GM13976 (cell line): ENCODE measurements around the gene CRAMP1.

Experiments
- DNase-seq: peaks from one replicate; pipeline ENCODE4 v3.0.0; 2012; ENCODE audit warnings: low spot score
- CTCF ChIP-seq: IDR thresholded peaks from 2 replicates; pipeline ENCODE4 v1.5.1; 2012; ENCODE audit warnings: borderline replicate concordance, mild to moderate bottlenecking; ENCODE audit not compliant: insufficient read depth; ENCODE audit errors: extremely low read depth, missing control alignments, control extremely low read depth
- in situ Hi-C: fragments of 300-500 bp; cut with MboI; formaldehyde crosslinking; loops from one replicate; pipeline ENCODE4 v1.12.0; 2022; ENCODE audit warnings: low sequenced_read_pairs, mixed read lengths, inconsistent platforms; ENCODE audit not compliant: unreplicated experiment

The CRAMP1 gene

GRCh38 chr16:1674306-1674705, 62.1 kb downstream of the CRAMP1 start:
- in situ Hi-C loops: no loop called here
- no peak for TF ChIP-seq CTCF
- no peak for DNase-seq

DNA sequence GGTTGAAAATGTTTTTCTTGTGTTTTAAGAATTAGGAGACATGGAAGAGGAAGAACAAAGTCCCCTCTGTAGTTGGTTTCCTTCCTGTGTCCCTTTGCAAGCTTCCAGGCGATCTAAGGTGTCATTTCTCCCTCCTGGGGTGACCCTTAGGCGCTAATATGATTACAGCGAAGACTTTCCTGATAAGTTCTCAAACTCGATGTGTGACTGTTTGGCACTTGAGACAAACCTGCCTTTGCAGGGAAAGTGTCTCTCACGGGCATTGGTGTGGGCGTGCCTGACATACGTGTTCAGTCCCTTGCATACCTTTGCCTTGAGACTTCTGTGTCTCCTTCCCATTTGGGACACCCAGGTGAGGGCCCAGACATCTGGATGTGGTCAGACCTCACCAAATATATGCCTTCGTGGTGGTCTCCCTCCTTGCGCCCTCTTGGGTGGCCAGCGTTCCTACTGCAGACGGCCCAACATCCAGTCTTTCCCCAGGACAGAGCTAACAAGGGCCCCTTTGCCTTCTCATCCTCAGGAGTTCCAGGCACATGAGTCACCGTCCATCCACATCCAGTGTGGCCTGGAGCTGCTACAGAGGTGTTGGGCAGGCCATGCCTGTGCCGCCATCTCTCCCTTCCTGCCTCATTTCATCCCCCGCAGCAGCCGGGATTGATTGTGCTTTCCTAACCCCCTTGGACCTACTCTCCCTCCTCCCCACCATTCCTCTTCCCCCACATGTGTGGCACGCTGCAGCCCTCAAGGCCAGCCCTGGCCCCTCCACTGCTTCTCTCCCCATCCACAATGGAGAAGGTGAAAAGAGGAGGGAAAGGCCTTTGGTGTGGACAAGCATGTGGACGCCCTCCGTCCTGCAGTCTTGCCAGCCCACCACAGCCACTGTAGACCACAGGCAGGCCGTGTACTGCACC, 62.8 kb downstream of the CRAMP1 start:
- no peak for TF ChIP-seq CTCF
- in situ Hi-C loops: no loop called here
- no peak for DNase-seq

DNA sequence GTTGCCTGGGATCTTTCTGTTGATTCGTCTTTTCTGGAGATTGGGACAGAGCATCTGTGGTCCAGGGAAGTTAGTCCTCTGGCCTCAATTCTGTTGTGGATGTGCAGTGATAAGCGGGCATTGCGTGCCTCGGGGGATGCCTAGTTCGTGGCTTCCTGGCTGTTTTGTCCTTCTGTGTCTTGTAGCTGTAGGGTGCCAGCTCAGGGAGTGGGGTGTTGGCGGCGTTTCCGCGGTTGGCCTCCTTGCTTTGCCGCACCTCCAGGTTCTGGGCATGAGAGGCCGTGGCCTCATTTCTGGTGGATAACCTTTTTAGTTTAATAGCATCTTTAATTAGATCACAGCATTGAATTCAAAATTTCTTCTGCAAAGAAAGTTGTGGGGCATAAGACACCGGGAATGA, 64.5 kb downstream of the CRAMP1 start:
- in situ Hi-C loops: no loop called here
- TF ChIP-seq CTCF: no peak
- DNase-seq: no peak

DNA sequence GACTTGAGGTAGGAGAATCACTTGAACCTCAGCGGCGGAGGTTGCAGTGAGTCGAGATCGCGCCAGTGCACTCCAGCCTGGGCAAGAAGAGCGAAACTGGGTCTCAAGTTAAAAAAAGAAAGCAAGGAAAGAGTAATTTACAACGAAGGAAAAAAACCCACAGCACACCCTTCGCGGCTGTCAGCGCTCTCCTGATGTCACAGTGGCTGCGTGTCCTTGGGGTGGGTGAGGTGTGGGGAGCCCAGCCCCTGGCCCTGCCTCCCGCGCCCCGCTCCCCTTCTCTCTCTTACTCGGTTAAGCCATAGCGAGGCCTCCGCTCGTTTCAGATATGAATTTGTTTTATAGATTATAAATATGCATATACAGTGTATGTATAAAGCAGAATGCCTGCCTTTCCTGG, 65.2 kb downstream of the CRAMP1 start:
- in situ Hi-C loops: no loop called here

DNA sequence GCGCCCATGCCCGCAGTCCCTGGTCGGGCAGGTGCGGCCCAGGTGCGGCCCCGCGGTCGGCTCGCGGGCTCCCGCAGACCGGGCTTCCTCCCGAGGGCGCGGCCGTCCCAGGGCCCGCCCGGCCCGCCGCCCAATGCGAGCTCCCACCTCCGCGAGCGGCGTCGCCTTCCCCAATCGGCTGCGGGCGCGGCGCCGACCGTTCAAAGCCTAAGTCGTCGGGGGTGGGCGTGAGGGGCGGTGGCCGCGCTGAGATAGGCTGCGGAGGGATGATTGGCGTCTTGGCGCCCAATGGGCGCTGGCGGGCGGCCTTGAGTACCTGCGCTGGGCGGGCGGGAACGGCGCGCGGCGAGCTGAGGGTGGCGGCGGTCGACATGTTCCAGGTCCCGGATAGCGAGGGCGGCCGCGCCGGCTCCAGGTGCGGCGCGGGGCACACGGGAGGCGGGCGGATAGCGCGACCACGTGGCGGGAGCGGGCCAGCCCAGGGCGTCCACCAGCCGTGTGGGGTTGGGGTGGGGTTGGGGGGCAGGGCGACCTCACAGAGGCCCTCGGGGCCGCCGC, 65.9 kb downstream of the CRAMP1 start, which contains the start of gene JPT2:
Gene JPT2 (plus strand): TSS at position 338 of the 558 bp plus-strand sequence. CDS start 34 bp downstream, at position 372.
- in situ Hi-C loops: no loop called here
- DNase-seq: peak; percentile 100
- TF ChIP-seq CTCF: no peak

More for the DNA sequence above, 65.2 kb downstream of the CRAMP1 start:
- DNase-seq: no peak
- no peak for TF ChIP-seq CTCF

DNA sequence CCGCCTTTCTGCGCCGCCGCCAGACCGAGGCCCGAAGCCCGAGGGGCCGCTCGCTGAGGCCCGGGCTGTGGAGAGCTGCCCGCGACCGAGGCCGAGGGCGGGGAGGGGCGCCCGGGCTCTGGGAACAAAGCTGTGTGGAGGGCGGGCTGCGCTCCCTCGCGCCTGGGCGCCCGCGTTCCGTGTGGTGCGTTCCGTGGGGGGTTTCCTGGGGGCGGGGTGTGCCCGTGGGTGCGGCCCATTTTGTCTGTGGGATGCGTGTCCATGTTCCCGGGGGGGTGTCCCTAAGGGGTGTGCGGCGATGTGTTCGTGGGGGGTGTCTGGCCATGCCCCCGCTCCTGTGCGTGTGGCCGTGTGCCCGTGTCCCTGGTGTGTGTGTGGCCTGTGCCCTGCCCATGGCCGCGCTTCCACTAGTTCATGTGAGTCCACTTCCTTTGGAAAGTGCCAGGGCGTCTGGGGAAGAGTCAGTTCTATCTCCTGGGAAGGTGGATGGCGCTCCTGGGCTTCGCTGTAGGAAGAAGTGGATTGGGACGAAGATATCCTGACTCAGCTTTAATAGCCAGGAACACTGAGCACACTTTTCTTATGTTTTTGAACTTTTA, 66.4 kb downstream of the CRAMP1 start:
- DNase-seq: no peak
- in situ Hi-C loops: no loop called here
- no peak for TF ChIP-seq CTCF
